GM12878 (cell line): ENCODE data around the gene CHAC1. TPM values are rescaled to one million over a fixed set of nuclear protein-coding genes. Genes with fewer than 3 reads are reported as not detected.

Source experiments
- BACH1 ChIP-seq: fragments of 450-650 bp; IDR thresholded peaks from 2 replicates; pipeline ENCODE4 v1.6.1; 2017; ENCODE audit warnings: mild to moderate bottlenecking, borderline replicate concordance
- CREB1 ChIP-seq: IDR thresholded peaks from 2 replicates; pipeline ENCODE4 v1.6.1; 2012; ENCODE audit warnings: low read depth, mild to moderate bottlenecking, inconsistent platforms
- HCFC1 ChIP-seq: fragments of 150-350 bp; IDR thresholded peaks from 2 replicates; pipeline ENCODE4 v1.6.1; 2014; ENCODE audit warnings: low read length
- IKZF2 ChIP-seq, 2 experiments: fragments of 450-650 bp; IDR thresholded peaks; 2 replicates each; pipeline ENCODE4 v1.6.1; 2017; ENCODE audit warnings: mild to moderate bottlenecking in 2 of 2, moderate library complexity in 2 of 2
- NFIC ChIP-seq: IDR thresholded peaks from 2 replicates; pipeline ENCODE4 v1.6.1; 2012; ENCODE audit warnings: low read depth, mild to moderate bottlenecking, inconsistent platforms, low read length, moderate library complexity
- NFXL1 ChIP-seq: fragments of 450-650 bp; IDR thresholded peaks from 2 replicates; pipeline ENCODE4 v1.6.1; 2017; ENCODE audit warnings: antibody characterized with exemption, mild to moderate bottlenecking, borderline replicate concordance
- POLR2A ChIP-seq: IDR thresholded peaks from 2 replicates; pipeline ENCODE4 v1.6.1; 2011; ENCODE audit warnings: low read depth, mild to moderate bottlenecking, low read length
- POLR2AphosphoS5 ChIP-seq: IDR thresholded peaks from 2 replicates; pipeline ENCODE4 v1.6.1; 2011; ENCODE audit warnings: mild to moderate bottlenecking, low read length, inconsistent platforms
- RELA ChIP-seq: fragments of 450-650 bp; IDR thresholded peaks from 2 replicates; pipeline ENCODE4 v1.8.0; 2014; ENCODE audit warnings: borderline replicate concordance; ENCODE audit not compliant: partially characterized antibody
- RFX5 ChIP-seq: IDR thresholded peaks from 2 replicates; pipeline ENCODE4 v1.6.1; 2011; ENCODE audit warnings: low read depth, low read length, improper control_type of control experiment
- SREBF2 ChIP-seq: IDR thresholded peaks from 2 replicates; pipeline ENCODE4 v1.6.1; 2012; ENCODE audit warnings: mild to moderate bottlenecking, low read length
- WRNIP1 ChIP-seq: IDR thresholded peaks from 2 replicates; pipeline ENCODE4 v1.6.1; 2011; ENCODE audit warnings: low read depth, low read length, improper control_type of control experiment, borderline replicate concordance
- ZNF217 ChIP-seq: fragments of 450-650 bp; IDR thresholded peaks from 2 replicates; pipeline ENCODE4 v1.6.1; 2017; ENCODE audit warnings: antibody characterized with exemption, mild to moderate bottlenecking
- polyA plus RNA-seq, 11 experiments: library from polyadenylated mRNA; depleted of rRNA in 4 of 11; unstranded in 6 of 11; stranded (reverse) in 5 of 11; fragments of >200 nt; fragmentation: Nextera tagmentation in 4 of 11; fragmentation: Illumina TruSeq in 1 of 11; extraction: Ambion mirVana in 4 of 11; extraction: Trizol in 1 of 11; gene quantifications; 1 replicate in 1 of 11; 2 replicates in 10 of 11; pipeline versions ENCODE4 v1.2.1 to v1.2.3, GENCODE V29; 2011 to 2016; ENCODE audit warnings: inconsistent platforms in 2 of 11, missing spikeins in 2 of 11, low read depth in 1 of 11
- total RNA-seq, 4 experiments: library from RNA; depleted of rRNA in 3 of 4; stranded (reverse); fragments of >200 nt in 3 of 4; fragmentation: Illumina TruSeq in 1 of 4; extraction: Trizol in 1 of 4; gene quantifications; 2 replicates each; pipeline versions ENCODE4 v1.2.1 to v1.2.3, GENCODE V29; 2013 to 2021
- TF ChIP-seq, protein P1 (sequence below): fragments of 450-650 bp; IDR thresholded peaks from 2 replicates; pipeline ENCODE4 v1.6.1; 2017; ENCODE audit warnings: mild to moderate bottlenecking, moderate library complexity
- TF ChIP-seq, protein P2 (sequence below): fragments of 450-650 bp; IDR thresholded peaks from 2 replicates; pipeline ENCODE4 v1.6.1; 2018; ENCODE audit warnings: mild to moderate bottlenecking, low read depth, moderate library complexity; ENCODE audit not compliant: partially characterized antibody
- TF ChIP-seq, protein P3 (sequence below): IDR thresholded peaks from 2 replicates; pipeline ENCODE4 v1.6.1; 2011; ENCODE audit warnings: low read depth, low read length, improper control_type of control experiment, borderline replicate concordance

Gene CHAC1
- total and polyA plus RNA-seq, 10 of the 15 experiments (the other 5 are each of a cell fraction or from before 2014, with no cell fraction given), result 0.37 to 5.9 (median 3.3) TPM

DNA sequence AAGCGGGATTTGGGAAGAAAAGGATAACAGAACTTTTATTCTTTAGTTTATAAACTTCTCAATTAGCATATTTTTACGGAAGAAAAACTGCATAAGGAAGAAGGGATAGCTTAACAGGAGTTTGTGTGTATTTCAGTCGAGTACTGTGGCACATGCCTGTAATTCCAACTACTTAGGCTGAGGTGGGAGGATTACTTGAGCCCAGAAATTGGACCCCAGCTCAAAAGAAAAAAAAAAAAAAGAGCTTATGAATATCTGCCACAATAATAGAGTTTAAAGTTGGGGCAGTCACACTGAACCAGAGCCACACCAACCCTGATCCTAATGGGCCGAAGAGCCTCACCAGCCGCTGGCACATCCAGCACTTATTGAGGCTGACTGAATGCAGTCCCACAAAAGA lies 31.1 kb downstream of the CHAC1 start (continued):
- TF ChIP-seq, protein P1, sequence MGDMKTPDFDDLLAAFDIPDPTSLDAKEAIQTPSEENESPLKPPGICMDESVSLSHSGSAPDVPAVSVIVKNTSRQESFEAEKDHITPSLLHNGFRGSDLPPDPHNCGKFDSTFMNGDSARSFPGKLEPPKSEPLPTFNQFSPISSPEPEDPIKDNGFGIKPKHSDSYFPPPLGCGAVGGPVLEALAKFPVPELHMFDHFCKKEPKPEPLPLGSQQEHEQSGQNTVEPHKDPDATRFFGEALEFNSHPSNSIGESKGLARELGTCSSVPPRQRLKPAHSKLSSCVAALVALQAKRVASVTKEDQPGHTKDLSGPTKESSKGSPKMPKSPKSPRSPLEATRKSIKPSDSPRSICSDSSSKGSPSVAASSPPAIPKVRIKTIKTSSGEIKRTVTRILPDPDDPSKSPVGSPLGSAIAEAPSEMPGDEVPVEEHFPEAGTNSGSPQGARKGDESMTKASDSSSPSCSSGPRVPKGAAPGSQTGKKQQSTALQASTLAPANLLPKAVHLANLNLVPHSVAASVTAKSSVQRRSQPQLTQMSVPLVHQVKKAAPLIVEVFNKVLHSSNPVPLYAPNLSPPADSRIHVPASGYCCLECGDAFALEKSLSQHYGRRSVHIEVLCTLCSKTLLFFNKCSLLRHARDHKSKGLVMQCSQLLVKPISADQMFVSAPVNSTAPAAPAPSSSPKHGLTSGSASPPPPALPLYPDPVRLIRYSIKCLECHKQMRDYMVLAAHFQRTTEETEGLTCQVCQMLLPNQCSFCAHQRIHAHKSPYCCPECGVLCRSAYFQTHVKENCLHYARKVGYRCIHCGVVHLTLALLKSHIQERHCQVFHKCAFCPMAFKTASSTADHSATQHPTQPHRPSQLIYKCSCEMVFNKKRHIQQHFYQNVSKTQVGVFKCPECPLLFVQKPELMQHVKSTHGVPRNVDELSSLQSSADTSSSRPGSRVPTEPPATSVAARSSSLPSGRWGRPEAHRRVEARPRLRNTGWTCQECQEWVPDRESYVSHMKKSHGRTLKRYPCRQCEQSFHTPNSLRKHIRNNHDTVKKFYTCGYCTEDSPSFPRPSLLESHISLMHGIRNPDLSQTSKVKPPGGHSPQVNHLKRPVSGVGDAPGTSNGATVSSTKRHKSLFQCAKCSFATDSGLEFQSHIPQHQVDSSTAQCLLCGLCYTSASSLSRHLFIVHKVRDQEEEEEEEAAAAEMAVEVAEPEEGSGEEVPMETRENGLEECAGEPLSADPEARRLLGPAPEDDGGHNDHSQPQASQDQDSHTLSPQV, result no peak
- no peak for TF ChIP-seq RFX5
- TF ChIP-seq RELA, result no peak
- no peak for TF ChIP-seq CREB1
- no peak for TF ChIP-seq ZNF217
- TF ChIP-seq HCFC1, result no peak
- no peak for TF ChIP-seq BACH1
- no peak for TF ChIP-seq IKZF2 (IDR thresholded peaks at IDR 0.05)
- TF ChIP-seq POLR2A, result no peak
- no peak for TF ChIP-seq NFIC
- no peak for TF ChIP-seq POLR2AphosphoS5
- no peak for TF ChIP-seq NFXL1
- no peak for TF ChIP-seq SREBF2
- TF ChIP-seq, protein P2, sequence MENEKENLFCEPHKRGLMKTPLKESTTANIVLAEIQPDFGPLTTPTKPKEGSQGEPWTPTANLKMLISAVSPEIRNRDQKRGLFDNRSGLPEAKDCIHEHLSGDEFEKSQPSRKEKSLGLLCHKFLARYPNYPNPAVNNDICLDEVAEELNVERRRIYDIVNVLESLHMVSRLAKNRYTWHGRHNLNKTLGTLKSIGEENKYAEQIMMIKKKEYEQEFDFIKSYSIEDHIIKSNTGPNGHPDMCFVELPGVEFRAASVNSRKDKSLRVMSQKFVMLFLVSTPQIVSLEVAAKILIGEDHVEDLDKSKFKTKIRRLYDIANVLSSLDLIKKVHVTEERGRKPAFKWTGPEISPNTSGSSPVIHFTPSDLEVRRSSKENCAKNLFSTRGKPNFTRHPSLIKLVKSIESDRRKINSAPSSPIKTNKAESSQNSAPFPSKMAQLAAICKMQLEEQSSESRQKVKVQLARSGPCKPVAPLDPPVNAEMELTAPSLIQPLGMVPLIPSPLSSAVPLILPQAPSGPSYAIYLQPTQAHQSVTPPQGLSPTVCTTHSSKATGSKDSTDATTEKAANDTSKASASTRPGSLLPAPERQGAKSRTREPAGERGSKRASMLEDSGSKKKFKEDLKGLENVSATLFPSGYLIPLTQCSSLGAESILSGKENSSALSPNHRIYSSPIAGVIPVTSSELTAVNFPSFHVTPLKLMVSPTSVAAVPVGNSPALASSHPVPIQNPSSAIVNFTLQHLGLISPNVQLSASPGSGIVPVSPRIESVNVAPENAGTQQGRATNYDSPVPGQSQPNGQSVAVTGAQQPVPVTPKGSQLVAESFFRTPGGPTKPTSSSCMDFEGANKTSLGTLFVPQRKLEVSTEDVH, result no peak
- TF ChIP-seq, protein P3, sequence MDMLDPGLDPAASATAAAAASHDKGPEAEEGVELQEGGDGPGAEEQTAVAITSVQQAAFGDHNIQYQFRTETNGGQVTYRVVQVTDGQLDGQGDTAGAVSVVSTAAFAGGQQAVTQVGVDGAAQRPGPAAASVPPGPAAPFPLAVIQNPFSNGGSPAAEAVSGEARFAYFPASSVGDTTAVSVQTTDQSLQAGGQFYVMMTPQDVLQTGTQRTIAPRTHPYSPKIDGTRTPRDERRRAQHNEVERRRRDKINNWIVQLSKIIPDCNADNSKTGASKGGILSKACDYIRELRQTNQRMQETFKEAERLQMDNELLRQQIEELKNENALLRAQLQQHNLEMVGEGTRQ, result no peak
- no peak for TF ChIP-seq WRNIP1
